AG04449 (cell line): ENCODE measurements around the gene ADAMTS17.

ENCODE experiments used
- CTCF ChIA-PET: fragments of 350-600 bp; formaldehyde crosslinking; extraction: SDS; loops from one replicate; lab custom pipeline; 2021; ENCODE audit warnings: antibody characterized with exemption; lab: Yijun Ruan, JAX
- POLR2A ChIA-PET: fragments of 400-600, 350-600 bp; formaldehyde crosslinking; extraction: SDS; loops from one replicate; lab custom pipeline; 2020; ENCODE audit warnings: antibody characterized with exemption, inconsistent platforms; lab: Yijun Ruan, JAX
- DNase-seq: peaks from one replicate; pipeline ENCODE4 v3.0.0-alpha.2; 2010; ENCODE audit warnings: low read depth, low spot score
- H3K4me3 ChIP-seq: 2 replicates; pipeline ENCODE4 v1.5.1; 2011; ENCODE audit warnings: low read depth, mild to moderate bottlenecking, control low read depth, low read length
- TF ChIP-seq, protein P1 (sequence below): IDR thresholded peaks from one replicate; pipeline ENCODE4 v1.5.1; 2011; ENCODE audit warnings: mild to moderate bottlenecking, moderate library complexity, low read length, control low read depth, inconsistent platforms; ENCODE audit not compliant: insufficient read depth; ENCODE audit errors: missing control alignments

The ADAMTS17 gene

DNA sequence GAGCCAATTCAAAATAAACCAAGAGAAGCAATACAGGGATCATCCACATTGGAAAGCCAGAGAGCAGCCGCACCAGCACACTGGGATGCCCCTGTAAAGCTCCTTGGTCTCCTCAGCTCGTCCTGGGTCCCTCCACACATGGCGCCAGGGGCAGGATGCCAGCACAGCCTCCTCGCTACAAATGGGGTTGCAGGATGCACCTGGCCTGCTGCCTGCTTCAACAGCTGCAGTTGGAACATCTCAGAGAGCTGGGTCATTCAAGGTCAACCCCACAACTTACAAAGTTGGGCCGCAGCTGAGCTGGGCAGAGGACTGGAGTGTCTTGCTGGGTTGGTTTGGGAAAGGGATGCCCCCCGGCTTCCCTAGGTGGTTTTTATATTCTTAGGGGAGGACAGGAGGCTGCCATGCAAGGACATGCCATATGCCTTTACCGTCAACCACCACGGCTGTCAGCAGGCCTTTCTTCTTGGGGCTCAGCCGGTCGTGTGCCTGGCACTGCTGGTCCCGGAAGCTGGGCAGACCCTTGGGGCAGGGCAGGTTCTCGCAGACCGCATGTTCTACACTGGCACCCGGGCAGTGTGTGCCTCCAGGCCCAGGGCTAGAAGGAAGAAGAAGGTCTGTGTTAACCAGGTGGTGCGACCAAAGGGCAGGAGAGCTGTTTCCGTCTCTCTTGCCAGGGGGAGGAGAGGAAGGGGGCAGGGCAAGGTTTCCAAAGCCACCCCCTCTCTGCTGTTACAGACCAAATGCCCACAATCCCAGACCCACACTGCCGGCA is 225.2 kb downstream of the ADAMTS17 start:
- CTCF ChIA-PET: no interaction called here
- no peak overlapping the region for H3K4me3 ChIP-seq
- TF ChIP-seq, protein P1, sequence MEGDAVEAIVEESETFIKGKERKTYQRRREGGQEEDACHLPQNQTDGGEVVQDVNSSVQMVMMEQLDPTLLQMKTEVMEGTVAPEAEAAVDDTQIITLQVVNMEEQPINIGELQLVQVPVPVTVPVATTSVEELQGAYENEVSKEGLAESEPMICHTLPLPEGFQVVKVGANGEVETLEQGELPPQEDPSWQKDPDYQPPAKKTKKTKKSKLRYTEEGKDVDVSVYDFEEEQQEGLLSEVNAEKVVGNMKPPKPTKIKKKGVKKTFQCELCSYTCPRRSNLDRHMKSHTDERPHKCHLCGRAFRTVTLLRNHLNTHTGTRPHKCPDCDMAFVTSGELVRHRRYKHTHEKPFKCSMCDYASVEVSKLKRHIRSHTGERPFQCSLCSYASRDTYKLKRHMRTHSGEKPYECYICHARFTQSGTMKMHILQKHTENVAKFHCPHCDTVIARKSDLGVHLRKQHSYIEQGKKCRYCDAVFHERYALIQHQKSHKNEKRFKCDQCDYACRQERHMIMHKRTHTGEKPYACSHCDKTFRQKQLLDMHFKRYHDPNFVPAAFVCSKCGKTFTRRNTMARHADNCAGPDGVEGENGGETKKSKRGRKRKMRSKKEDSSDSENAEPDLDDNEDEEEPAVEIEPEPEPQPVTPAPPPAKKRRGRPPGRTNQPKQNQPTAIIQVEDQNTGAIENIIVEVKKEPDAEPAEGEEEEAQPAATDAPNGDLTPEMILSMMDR: no peak
- POLR2A ChIA-PET: no interaction called here
- DNase-seq: no peak

- ChIA-PET POLR2A (no interaction called here), CTCF (no interaction called here)
- TF ChIP-seq, protein P1: no peak
- DNase-seq: no peak
- no peak overlapping the region for H3K4me3 ChIP-seq
Observed at GRCh38 chr15:100115711-100116090, 226.1 kb downstream of the ADAMTS17 start.

DNA sequence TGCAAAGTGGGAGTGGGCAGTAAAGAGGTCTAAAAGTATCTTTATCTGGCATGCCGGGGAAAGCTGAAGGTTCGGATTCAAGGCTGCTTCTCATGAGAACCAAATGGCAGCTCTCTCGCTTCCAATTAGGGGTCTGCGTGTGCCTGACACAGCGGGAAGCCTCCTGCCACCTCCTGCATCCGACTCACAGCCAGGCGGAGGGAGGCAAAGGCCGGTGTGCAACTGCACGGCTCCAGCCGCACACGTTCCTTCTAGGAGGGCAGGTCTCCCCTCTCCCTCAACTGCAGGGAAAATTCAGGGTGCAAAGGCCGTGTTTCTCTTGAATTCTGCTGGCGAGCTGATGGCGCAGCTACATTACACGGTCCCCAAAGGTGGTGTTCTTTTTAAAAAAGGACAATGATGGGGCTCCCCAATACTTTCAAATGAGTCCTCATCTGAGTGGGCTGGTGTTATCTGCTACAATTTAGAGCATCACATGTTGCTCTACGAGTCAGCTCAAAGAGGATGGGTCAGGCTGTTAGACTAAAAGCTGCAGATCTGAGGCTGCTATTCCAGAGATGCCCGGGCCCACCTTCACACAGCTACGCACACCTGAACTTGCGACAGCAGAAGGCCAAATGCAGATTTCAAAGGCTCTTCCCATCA is 226.6 kb downstream of the ADAMTS17 start:
- H3K4me3 ChIP-seq: no peak overlapping the region
- ChIA-PET CTCF (no interaction called here), POLR2A (no interaction called here)
- TF ChIP-seq, protein P1: no peak
- no peak for DNase-seq

GRCh38 chr15:100114571-100114970 is 227.2 kb downstream of the ADAMTS17 start:
- peak overlapping the region; percentile 29 for H3K4me3 ChIP-seq
- CTCF ChIA-PET: no interaction called here
- POLR2A ChIA-PET: no interaction called here
- TF ChIP-seq, protein P1: no peak
- no peak for DNase-seq

GRCh38 chr15:100114100-100114499 is 227.7 kb downstream of the ADAMTS17 start:
- TF ChIP-seq, protein P1: no peak
- H3K4me3 ChIP-seq: peak overlapping the region; percentile 29
- DNase-seq: peak; percentile 29
- POLR2A ChIA-PET: interaction anchor here (0.5 kb wide), 1 partner anchor 182 kb away, joined by 3 read pairs; no protein-coding TSS in a partner anchor
- CTCF ChIA-PET: no interaction called here

- H3K4me3 ChIP-seq: no peak overlapping the region
- POLR2A ChIA-PET: interaction anchor here (0.5 to 0.8 kb wide), 2 partner anchors 18 to 181 kb away, joined by 3 read pairs; no protein-coding TSS in a partner anchor
- CTCF ChIA-PET: no interaction called here
- DNase-seq: no peak
- TF ChIP-seq, protein P1: no peak
Observed at GRCh38 chr15:100113351-100114080, 228.3 kb downstream of the ADAMTS17 start.
